MM.1S (cell line): ENCODE data around the gene SLX4IP.

Experiments used
- CTCF ChIP-seq: fragments of 300-600 bp; sonication (generic); IDR thresholded peaks from 2 replicates; pipeline ENCODE4 v1.5.1; 2016; ENCODE audit warnings: antibody characterized with exemption, low read length, mixed read lengths
- EZH2 ChIP-seq: fragments of 300-600 bp; sonication (generic); optimal IDR thresholded peaks from 2 replicates; pipeline ENCODE3; 2017; ENCODE audit warnings: low read depth, mild to moderate bottlenecking, antibody characterized with exemption, low read length, mixed read lengths
- EZH2phosphoT487 ChIP-seq: fragments of 300-600 bp; sonication (generic); IDR thresholded peaks from 2 replicates; pipeline ENCODE4 v1.6.1; 2018; ENCODE audit warnings: antibody characterized with exemption, low read length

GRCh38 chr20:10576411-10577090 is 141.4 kb downstream of the SLX4IP start:
- TF ChIP-seq CTCF: no peak
- no peak for TF ChIP-seq EZH2
- TF ChIP-seq EZH2phosphoT487: no peak
